ENCODE data around the gene OBSCN.

OBSCN gene

GRCh38 chr1:228348708-228349467, 141.0 kb downstream of the OBSCN start:
- no peak for DNase-seq

DNA sequence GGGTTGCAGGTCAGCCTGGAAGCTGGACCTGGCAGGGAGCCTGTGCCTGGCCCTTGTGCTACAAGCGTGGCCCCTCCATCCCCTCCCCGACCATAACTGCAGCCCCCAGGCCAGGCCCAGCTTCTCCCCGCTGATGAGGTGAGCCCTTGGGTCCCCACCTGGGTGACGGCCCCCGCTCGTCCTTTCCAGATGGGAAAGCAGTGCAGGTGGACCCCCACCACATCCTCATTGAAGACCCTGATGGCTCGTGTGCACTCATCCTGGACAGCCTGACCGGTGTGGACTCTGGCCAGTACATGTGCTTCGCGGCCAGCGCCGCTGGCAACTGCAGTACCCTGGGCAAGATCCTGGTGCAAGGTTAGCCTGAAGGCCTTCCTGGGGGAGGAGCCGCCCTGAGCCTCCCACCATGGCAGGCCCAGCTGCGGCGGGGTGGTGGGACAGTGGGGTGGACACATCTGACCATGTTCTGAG, 141.9 kb downstream of the OBSCN start:
- no peak for DNase-seq

DNA sequence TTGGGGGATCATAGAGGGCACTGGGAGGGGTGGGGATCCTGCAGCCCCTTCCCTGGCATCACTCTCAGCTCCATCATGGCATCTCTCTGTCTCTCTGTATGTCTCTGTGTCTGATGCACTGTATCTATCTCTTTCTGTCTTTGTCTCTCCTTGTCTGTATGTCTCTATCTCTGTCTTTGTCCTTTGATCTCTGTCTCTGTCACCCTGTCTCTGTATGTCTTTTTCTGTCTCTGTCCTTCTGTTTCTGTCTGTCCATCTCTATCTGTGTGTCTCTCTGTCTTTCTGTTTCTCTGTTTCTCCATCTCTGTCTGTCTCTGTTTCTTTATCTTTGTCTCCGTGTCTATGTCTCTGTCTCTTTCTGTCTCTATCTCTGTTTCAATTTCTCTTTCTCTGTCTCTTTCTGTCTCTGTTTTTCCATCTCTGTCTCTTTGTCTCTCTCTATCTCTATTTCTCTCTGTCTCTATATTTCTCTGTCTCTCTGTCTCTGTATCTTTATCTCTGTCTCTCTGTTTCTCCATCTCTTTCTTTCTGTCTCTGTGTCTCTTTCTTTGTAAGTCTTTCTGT, 142.4 kb downstream of the OBSCN start:
- DNase-seq = no peak

GRCh38 chr1:228350831-228351781, 143.3 kb downstream of the OBSCN start:
- DNase-seq = no peak

GRCh38 chr1:228351850-228352249, 144.0 kb downstream of the OBSCN start:
- DNase-seq = no peak

DNA sequence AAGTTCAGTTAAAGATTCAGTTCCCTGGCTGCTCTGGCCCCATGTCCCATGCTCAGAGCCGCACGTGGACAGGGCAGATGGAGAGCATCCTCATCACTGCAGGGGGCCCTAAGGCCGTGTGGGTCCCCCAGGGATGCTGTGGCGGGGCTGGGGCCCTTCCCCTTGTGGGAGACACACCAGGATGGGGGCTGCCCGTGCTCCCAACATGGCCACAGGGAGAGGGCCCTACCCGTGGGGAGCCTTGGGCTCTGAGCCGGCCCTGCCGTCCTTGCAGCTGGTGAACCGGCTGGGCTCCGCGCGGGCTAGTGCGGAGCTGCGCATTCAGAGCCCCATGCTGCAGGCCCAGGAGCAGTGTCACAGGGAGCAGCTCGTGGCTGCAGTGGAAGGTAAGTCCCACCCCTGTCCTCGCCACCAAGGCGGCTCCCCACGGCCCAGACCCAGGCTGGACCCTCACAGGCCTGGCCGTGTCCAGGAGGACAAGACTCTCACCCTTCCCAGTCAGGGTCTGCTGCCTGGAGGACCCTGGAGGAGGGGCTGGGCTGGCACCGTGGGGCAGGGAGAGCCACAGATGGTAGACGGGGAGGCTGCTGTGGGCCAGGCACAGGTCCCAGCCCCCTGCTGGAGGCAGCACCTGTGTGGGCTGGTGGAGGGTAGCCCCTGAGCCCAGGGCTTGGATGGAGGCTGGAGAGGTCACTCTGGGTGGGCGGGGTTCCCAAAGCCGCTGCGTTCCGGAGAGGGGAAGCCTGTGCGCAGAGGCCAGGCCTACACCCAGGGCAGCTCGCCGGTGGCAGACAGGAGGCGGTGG, 145.0 kb downstream of the OBSCN start:
- DNase-seq = no peak

DNA sequence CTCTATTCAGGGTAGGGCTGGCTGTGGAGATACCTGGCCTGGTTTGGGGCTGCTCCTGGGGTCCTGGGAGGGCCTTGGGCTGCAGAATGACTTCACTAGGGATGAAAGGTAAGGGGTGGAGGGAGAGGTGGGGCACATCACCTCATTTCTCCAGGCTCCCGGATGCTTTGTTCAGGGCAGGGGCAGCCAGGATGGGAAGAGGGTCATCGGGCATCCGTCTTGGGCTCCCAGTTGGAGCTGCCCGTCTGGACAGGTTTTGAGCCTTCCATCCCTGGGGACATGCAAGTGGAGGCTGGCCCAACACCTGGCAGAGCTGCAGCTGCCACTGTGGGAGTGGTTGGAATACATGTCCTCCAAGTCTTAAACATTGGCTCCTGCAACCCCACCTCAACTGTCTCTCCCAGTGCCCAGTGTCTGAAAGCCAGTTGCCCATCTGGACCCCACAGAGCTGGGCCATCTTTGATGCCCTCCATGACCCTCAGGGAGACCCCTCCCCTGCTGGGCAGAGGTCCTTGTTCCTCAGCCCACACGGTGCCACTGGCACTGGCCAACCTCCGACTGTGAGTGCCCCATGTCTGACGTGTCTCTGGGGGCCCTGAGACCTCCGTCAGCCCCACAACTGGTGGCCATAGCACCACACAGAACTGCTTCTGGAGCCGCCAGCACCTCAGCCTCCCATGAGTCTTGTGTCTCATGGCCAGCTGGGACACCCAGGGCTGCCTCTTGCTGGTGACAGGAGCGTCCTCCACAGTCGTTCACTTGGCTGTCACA, 145.9 kb downstream of the OBSCN start:
- DNase-seq = no peak

DNA sequence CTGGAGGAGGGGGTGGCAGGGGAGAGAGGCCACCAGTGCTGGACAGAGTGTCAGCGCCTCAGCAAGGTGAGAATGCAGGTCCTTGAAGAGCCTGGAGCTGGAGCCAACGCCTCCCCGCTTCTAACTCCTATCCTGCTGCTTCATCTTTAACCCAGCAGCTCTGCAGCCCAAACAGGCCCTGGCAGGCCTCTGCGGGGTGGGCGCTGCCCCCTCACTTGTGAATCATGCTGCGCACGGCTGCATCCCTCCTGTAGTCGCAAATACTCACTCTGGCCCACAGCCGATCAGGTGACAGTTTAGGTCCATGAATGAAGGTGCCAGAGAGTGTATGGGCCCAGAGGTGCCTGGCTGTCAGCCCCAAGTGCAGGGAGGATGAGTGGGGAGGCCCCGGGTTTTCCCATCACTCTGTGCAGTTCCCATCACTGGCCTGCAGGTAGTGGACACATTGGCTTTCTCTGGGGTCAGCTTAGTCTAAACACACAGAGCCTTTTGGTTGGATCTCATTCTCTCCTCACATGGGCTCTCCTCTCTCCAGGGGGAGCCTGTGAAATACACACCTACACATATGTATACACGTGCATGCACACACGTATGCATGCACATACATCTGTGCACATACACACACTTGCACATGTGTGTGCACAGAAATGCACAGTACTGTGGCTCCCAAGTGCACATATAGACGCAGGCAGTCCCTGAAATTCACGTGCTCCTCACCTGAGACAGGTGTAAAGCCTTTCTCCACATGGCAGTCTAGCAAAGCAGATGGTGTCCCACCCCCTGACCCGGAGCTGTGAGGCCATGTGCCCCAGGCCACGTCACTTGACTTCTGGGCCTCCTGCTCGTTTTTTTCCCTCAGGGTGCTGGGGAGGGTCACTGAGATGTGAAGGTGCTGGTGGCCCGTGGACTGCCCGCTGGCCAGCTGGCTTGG, 146.8 kb downstream of the OBSCN start:
- no peak for DNase-seq

- DNase-seq = no peak
Measured at GRCh38 chr1:228356897-228357680, 149.2 kb downstream of the OBSCN start.

DNA sequence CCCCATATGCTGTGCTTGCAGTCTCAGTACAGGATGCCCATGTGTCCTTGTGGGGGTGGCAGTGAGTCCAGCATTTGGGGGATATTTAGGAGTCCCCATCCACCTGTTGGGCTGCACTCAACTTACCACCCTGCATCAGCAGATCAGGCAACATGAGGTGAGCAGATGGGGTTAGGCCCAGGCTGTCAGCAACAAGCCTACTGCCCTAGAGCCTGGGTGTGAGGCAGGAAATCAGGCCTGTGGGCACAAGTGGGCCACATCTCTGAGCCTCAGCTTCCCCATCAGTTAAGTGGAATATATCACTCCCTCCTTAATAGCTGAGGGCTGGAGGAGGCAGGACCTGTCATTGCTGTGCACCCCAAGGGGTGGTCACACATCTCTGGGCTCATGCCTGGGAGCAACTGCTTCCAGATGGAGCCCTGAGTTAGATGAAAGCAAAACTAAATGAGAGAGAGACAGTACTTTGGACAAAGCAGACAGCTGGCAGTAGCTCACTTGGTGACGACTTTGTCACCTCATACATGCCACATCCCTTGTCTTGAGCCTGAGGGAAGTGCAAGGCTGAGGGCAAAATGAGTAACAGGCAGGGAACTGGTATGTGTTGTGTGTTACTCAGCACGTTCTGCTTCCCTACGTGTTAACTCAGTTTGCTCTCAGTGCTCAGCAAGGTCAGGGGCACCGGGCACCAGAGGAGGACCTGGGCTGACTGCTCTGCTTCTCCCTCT, 150.4 kb downstream of the OBSCN start:
- no peak for DNase-seq

GRCh38 chr1:228358764-228359612, 151.1 kb downstream of the OBSCN start:
- no peak for DNase-seq

DNA sequence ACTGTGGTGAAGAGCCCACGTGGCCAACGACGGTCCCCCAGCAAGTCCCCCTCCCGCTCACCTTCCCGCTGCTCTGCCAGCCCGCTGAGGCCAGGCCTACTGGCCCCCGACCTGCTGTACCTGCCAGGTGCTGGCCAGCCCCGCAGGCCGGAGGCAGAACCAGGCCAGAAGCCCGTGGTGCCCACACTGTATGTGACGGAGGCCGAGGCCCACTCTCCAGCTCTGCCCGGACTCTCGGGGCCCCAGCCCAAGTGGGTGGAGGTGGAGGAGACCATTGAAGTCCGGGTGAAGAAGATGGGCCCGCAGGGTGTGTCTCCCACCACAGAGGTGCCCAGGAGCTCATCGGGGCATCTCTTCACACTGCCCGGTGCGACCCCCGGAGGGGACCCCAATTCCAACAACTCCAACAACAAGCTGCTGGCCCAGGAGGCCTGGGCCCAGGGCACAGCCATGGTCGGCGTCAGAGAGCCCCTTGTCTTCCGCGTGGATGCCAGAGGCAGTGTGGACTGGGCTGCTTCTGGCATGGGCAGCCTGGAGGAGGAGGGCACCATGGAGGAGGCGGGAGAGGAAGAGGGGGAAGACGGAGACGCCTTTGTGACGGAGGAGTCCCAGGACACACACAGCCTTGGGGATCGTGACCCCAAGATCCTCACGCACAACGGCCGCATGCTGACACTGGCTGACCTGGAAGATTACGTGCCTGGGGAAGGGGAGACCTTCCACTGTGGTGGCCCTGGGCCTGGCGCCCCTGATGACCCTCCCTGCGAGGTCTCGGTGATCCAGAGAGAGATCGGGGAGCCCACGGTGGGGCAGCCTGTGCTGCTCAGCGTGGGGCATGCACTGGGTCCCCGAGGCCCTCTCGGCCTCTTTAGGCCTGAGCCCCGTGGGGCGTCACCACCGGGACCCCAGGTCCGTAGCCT, 152.0 kb downstream of the OBSCN start:
- no peak for DNase-seq

GRCh38 chr1:228360533-228361313, 152.9 kb downstream of the OBSCN start:
- no peak for DNase-seq

- DNase-seq = no peak
Measured at GRCh38 chr1:228361314-228362140, 153.7 kb downstream of the OBSCN start.

All from SIG-M5 (cell line).